Glomerular endothelial cell (primary cell): ENCODE results near the gene TRAPPC2L. TPM values are rescaled to one million over a fixed set of nuclear protein-coding genes. Genes with fewer than 3 reads are reported as not detected.

Source experiments
- DNase-seq: peaks from one replicate; pipeline ENCODE4 v3.0.0-alpha.2; 2011; ENCODE audit warnings: low read depth, low spot score; ENCODE audit errors: extremely low read depth
- total RNA-seq: library from RNA; depleted of rRNA; stranded (reverse); fragments of >200 nt; gene quantifications from 2 replicates; pipeline ENCODE4 v1.2.3, GENCODE V29; 2015

The TRAPPC2L gene
- total RNA-seq, 1 donor from 2014 or later = 47.4 TPM

DNA sequence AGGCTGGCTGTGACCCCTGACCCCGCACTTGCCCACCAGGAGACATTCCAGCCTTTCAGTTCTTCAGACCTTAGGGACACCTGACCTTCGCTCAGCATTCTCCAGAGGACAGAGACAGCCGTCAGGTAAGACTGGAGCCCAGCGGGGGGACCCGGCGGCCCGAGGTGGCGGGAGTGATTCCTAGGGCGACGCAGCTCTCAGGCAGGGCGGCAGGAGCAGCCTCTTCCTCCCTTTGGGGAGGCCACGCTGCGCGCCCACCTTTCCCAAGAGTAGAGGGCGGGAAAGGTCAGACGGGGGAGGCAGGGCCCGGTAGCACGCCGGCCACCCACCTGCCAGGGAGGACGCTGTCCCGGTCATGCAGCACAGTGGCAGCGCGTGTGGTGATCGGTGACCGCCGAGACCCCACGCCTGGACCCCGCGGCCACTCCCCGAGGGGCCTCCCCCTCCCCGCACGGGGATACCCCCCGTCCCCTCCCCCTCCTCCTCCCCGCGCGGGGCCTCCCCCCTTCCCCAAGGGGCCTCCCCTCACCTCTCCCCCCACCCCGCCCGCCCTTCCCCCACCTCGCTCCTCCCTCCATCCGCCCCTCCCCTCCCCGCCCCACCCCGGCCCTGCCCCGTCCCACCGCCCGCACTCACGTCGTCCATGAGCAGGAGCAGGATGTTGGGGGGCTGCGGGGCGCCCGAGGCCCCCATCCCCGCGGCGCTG, 652 bp upstream of the TRAPPC2L start:
- no peak for DNase-seq

DNA sequence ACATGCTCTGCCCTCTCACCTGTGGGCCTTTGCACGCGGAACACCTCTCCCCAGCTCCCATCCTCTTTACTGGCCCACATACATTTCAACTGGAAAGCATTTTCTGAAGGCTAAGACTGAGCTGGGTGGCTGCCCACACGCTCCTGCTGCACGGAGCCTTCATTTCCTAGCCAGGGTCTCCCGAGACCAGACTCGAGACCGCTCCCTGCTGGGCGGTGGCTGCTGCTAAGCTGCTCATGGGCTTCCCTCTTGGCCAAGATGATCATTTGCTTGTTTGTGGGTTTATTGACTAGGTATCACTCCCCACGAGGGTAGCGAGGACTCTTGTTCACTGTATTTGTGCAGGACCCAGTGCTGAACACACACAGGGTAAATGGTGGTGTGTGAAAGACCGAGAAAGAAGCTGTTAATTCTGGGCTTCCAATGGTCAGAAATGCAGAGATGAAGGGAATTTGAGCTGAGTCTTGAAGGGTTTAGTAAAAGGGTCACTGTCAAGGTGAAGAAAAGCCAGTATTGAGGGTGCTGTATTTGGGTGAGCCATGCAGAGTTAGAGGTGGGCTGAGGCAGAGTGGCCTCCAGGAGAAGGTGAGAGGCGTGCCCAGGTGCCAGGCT, 907 bp downstream of the TRAPPC2L start:
- DNase-seq = no peak

DNA sequence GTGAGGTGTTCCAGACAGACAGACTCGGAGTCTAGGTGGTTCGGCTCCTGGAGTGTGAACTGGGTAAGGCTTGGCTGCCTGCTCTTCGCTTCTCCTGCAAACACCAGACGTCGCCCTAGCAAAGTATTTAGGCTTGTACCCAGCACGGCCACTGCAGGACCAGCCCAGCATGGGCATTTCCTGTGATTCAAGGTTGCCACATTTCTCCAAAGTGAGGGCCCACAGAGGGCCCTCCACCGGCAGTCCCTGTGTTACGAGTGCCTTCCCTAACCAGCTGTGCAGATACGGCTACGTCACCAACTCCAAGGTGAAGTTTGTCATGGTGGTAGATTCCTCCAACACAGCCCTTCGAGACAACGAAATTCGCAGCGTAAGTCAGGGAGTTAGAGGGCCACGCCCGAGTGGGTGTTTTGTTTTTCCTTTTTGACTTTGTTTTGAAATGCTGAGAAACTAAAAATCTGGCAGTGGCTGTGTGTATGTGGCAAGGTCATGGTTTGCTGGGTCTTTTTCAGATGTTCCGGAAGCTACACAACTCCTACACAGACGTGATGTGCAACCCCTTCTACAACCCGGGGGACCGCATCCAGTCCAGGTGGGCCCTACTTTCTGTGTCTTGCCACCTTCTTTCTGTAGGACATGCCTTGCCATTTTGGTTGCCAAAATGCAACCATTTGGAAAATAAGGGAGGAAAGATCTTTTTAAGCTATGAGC, 2.6 kb downstream of the TRAPPC2L start:
- DNase-seq = no peak

DNA sequence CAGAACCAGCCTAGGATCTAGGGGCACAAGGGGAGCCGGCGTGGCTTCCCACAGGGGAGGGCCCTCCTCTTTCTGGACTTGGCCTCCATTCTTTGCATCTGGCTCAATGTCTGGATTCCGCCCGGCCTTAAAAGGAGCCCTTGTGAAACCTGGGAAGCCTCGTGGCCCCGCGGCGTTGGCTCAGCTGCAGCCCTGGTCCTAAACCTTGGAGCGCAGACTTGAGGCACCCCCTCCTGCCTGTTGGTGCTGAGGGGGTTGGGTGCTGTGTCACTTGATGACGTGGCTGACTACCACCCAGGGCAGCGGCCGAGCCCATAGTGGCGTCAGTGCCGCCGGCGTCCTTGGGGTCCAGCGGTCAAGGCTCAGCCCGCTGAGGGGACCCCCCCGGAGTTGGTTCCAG, 4.4 kb downstream of the TRAPPC2L start:
- DNase-seq = no peak

DNA sequence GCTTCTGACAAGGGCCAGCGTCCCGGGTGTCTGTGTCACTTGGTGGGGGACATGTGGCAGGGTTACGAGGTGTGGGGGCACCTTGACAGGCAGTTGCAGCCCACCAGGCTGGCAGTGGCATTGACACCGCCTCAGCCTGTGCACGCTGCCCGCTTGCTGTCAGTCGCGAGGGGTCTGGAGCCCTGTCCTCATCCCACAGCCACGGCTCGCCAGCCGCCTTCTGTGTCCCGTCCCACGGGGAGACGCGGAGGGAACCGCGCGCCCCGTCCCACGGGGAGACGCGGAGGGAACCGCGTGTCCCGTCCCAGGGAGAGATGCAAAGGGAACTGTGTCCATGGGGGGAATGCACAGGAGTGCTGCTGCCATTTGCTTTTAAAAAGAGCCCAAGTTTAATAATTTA, 6.0 kb downstream of the TRAPPC2L start:
- DNase-seq = no peak

DNA sequence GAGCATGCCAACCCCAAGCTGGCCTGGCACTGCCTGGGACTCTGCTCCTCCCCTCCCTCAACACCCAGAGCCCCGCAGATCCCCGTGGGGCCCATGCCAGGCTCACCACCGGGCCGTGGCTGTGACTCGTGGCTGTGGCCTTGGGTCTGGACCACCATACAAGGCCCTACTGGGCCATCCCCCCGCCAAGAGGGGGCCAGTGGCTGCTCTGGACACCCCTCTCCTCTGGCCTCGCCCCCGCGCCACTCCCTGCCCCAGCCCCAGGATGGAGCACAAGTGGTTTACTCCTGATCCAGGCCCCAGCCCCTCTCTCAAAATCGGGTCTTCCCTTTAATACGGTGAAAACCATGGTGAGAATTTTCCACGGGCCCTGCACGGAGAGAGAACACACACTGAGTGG, 6.5 kb downstream of the TRAPPC2L start:
- DNase-seq = no peak

DNA sequence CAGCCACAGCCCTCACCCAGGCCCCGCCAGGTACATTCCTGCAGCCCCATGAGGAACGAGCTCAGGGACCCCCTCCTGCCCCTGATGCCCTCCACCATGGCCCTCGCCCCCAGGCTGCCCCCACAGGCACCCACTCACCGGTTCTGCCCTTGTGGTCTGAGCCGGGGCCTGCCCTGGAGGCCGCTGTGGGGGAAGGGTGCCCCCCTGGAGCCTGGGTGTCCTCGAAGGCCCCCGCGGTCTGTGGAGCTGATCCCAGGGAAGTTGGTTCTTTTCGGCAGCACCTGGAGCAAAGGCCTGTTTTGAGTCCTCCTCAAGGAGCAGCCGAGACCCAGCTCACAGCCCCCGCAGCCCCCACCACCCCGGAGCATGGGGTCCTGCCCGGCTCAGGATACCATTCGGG, 7.2 kb downstream of the TRAPPC2L start:
- no peak for DNase-seq

DNA sequence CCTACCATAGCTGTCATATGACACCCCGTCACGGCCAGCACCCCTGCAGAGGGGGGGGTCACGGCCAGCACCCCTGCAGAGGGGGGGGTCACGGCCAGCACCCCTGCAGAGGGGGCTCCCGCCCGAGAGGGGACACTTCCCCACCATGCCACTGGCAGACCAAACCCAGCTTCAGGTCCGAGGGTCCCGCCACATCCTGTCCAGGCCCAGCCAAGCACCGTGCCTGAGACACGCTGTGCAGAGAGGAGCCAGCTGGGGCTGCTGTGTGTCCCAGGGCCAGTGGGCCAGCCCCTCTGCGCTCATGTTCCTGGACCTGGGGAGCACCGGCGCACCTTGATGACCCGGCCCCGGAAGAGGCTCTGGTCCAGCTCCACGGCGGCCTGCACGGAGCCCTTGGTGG, 7.6 kb downstream of the TRAPPC2L start:
- no peak for DNase-seq

DNA sequence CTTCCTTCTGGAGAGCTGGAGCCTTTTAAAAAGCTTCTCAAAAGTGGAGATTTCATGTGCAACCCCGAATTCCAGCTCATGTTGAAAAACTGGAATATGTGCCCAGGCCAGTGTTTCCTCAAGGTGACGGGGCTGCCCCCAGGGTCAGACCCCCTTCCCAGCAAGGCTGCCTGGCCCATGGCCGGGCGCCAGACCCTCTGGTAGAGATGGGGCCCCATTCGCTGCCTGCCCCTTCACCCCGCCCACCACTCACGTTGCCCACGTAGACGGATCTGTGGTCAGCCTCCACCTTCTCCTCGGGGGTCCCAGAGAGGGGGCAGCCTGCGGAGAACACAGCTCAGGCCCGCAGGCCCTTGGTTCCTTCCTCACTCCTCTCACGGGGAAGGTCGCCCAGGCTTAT, 8.4 kb downstream of the TRAPPC2L start:
- DNase-seq = no peak

DNA sequence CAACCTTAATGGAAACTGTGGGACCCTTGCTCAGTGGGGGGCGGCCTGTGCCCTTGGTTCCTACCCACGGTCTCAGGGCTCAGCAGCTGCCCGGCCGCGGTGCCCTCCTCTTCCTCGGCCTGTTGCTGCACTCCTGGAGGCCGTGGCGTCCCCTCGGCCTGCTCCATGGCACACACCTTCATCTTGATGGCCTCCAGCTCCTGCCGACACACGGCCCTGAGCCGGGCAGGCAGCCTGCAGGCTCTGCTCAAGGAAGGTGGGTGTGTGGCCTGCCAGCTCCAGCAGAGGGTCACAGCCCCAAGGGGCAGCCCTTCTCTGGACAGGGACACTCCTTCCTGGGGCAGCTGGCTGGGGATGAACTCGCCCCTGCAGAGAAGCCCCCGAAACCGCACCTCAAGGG, 8.8 kb downstream of the TRAPPC2L start:
- DNase-seq = no peak

DNA sequence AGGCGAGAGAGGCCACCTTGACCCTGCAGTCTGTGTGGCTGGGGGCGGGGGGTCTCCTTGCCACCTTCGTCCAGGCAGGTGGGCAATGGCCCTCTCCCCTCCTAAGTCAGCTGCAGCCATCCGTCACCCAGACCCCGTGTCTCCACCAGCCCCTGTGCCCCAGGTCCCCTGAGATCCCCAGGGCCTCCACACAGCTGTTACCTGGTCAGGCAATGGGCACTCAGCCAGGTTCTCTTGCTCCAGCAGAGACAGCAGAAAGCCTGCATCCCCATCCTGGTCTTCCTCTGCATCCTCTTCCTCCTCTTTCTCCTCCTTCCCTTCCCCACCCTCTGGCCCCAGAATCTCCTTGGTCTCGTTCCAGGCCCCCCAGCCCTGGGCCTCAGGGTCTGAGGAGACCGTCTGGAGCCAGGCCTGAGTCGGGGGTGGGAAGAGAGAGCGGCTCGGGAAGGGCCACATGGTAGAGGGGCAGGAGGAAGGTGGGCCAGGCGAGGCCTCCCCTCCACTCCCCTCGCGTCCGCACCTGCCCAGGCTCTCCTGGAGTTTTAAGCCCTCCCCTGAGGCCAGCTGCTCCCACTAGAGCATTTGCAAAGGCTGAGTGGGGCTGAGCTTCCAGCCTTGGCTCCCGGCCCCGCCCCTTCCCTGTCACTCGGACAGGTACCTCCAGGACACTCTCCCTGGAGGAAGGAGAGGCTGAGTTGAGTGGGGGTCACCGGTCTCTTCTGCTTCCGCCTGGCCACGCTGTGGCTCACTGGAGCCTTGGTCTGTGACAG, 9.4 kb downstream of the TRAPPC2L start, which contains the start of gene PABPN1L:
Gene PABPN1L, minus strand, starts transcription at position 510 of the 770 bp plus-strand sequence. Its CDS starts 54 bp downstream, at position 456.
- no peak for DNase-seq

DNA sequence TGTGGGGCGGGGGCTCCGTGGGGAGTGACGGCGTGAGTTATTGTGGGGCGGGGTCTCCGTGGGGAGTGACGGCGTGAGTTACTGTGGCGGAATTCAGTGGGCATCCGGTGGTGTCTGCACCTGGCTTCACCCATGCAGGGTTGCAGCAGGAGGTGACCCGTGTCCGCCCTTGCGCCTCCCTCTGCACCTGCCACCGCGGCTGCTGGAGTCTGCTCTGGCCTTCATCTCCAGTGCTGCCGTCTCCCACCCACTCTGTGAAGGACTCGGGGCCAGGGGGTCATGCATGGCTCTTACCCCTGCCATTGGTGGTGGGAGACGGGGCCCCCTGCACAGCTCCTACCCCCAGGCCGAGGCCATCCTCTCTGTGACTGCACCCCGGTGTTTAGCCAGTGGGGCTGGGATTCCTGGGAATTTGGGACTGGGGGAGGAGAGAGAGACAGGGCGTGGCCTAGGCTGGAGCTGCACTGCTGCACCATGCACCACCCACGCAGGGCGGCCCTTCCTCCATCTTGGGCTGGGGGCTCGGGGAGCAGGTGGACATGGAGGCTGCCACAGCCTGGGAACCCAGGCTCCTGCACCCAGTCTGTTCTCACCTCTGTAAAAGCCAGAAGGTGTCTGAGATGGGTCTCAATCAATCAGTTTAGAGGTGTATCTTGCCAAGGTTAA, 10.8 kb downstream of the TRAPPC2L start:
- no peak for DNase-seq

DNA sequence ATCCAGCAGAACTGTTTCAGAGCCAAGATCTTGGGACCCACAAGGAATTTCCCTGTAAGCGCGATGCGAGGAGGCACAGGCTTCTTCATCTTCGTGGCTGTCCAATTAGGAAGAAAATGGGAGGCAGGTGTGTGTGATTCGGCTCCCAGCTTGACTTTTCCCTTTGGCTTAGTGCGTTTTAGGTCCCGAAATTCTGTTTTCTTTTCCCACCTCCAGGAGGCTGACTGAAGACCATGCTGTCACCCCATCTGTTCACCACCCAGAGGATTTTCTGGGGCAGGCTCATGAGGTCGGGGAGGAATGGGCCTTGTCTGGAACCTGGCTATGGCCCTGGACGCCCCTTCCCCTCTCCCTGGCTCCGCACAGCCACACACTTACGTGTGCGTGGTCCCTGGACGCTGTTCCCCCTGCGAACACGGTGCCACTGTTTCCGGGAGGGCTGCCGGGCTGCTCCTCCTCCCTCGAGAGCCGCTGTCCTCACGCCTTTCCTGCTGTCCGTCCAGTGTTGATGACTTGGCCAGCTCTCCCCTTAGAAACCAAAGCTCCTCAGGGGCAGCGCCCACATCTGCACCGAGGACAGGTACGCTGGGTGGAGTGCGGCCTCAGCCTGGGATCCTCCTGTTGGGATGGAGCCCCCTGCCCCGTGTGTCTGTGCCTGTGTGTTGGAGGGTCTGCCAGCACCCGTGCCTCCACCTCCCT, 12.2 kb downstream of the TRAPPC2L start:
- no peak for DNase-seq

DNA sequence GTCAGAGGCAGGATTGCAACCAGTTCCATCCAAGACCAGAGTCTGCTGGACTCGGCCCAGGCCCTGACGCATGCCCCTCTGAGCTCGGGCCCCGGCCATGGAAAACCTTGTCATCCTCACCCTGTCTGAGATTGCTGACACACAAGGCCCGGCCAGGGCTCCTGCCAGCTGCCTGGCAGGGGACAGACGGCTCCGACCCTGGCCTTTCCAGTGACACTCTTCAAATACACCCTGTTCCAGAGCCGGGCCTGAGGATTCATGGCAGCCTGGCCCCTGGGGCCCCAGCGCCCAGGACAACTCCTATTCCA, 12.7 kb downstream of the TRAPPC2L start:
- DNase-seq = no peak

DNA sequence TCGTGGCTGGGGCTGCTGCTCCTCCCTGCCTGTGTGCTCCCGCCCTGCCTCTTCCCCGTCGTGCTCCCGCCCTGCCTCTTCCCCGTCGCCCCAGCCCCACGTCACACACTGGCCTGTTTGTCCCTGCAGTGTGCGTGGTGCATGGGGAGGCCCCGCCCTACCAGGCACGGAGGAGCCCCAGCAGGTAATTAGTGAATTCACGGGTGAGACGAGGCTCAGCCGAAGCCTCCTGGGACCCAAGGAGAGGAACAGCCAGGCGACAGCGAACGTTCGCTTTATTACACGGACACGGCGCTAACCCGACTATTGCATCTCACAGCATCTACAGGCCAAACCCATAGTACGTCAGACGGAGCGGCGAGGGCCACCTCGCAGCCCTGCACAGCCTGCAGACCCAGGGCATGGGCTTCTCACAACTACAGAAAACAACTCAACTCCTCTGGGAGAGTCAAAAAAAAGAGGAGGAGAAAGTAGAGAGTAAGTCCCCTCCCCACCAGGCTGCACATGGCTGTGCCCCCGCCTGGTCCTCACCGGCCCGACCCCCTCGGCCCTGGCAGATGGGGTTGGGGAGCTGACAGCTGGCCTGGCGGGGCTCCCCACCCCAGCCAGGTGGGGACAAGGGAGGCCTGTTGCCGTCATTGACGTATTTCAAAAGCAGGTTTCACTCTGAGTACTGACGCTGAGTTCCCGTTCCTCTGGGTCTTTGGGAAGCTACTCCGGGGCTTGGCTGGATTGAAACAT, 13.9 kb downstream of the TRAPPC2L start:
- DNase-seq = no peak

DNA sequence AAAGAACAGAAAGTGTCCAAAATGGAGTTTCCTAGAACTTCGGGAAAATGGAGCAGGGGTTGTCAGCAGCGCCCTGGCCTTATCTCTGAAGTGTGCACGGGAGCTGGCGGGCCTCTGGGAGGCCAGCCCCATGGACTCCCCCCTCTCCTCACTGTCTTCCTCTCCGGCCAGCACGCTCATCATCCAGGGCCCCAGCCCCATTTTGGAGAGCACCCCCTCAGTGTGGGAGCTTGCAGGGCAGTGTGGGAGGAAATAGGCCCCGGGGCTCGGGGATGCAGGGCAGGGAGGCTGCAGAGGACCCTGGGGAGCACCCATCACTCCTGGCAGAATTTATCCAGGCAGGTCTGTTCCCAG, 14.4 kb downstream of the TRAPPC2L start:
- DNase-seq = no peak

DNA sequence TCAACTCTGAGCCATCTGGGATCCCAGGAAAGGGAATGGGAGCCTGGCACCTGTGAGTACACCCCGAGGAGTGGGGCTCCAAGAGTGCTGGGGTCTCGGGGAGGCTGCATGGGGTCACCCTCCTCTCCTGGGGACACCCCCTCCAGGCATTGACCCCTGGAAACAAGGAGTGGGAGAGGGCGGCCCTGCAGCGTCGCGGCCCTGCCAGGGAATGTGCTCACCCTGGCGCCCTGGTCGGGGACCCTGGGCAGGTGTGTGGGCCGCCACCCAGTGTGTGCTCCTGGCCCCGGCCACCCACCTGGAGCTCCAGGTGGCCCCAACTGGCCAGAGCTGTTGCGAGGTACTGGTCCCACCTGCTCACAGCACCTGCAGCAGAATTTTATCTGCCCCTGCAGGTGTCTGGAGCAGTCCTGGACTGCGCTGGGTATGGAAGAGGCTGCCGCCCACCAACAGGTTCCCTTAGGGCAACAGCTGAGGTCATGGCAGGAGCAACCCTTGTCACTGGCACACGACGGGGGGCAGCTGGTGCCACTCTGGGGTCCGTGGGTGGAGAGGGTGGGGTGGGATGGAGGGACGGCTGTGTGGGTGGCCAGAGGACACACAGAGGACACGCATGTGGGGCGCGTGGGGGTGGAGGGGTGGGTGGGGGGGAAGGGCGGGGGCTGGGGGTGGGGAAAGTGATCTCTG, 14.9 kb downstream of the TRAPPC2L start:
- no peak for DNase-seq

DNA sequence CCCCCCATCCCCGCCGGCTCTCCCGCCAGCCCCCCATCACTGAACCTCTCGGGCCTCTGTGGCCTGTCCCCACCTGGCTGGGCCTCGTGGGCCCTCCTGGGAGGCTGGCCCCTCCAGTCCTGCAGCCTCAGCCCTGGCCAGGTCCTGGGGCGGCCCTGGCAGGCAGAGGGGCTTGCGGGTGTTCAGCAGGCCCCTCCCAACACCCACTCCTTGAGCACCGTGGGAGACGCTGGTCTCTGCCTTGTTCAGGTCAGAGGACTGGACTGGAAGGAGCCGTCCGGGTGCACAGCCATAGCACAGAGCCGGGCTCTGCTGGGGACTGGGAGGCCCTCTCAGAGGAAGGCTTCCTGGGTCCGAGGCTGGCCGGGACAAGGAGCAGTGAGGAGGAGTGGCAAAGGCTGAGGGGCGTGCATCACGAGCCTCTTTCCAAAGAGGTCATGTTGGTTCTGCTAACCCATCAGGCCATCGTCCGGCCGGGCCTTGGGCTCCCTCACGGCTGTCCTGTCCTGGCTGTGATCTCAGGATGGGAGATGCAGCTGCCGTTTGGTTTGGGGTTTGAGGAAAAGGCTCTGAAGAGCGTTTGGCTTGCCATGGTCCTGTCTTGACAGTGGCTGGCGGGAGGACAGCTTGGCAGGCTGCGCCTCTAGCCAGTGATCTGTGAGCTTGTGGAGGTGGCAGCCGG, 15.9 kb downstream of the TRAPPC2L start:
- no peak for DNase-seq
